K562 (cell line): Measurements from ENCODE around the gene ASB6. TPM values are rescaled to one million over a fixed set of nuclear protein-coding genes. Genes with fewer than 3 reads are reported as not detected.

Experiments
- HNRNPL ChIP-seq: fragments of 200-400 bp; formaldehyde crosslinking; IDR thresholded peaks from 2 replicates; pipeline ENCODE4 v1.6.1; 2017; ENCODE audit warnings: low read depth, mild to moderate bottlenecking, low read length
- HOXB6 ChIP-seq: fragments of 250-450 bp; sonication (Bioruptor Pico); IDR thresholded peaks from 2 replicates; pipeline ENCODE4 v1.5.1; 2022; ENCODE audit warnings: mild to moderate bottlenecking, borderline replicate concordance
- polyA plus RNA-seq, 8 experiments: library from polyadenylated mRNA; depleted of rRNA in 4 of 8; stranded (reverse) in 5 of 8; unstranded in 3 of 8; fragments of >200 nt; fragmentation: Nextera tagmentation in 2 of 8; fragmentation: Illumina TruSeq in 1 of 8; extraction: Ambion mirVana in 2 of 8; extraction: Trizol in 1 of 8; gene quantifications; 2 replicates each; pipeline versions ENCODE4 v1.2.1 to v1.2.3, GENCODE V29; 2011 to 2014; ENCODE audit warnings: inconsistent platforms in 1 of 8, missing spikeins in 1 of 8
- total RNA-seq, 7 experiments: library from RNA; depleted of rRNA in 6 of 7; stranded (reverse); fragments of >200 nt in 6 of 7; fragmentation: Illumina TruSeq in 2 of 7; extraction: Trizol in 2 of 7; gene quantifications; 2 replicates each; pipeline versions ENCODE4 v1.2.1 to v1.2.3, GENCODE V29; 2011 to 2021; ENCODE audit warnings: low replicate concordance in 1 of 7
- TF ChIP-seq, protein P1 (sequence below): fragments of 450-650 bp; IDR thresholded peaks from 2 replicates; pipeline ENCODE4 v1.6.1; 2016; ENCODE audit warnings: low read depth

The ASB6 gene
- total and polyA plus RNA-seq, 9 of the 15 experiments (the other 6 are each of a cell fraction or from before 2014, with no cell fraction given): 0.92 to 17.8 (median 11.3) TPM

GRCh38 chr9:129614932-129615331 lies 27.0 kb downstream of the ASB6 start (continued):
- TF ChIP-seq, protein P1, sequence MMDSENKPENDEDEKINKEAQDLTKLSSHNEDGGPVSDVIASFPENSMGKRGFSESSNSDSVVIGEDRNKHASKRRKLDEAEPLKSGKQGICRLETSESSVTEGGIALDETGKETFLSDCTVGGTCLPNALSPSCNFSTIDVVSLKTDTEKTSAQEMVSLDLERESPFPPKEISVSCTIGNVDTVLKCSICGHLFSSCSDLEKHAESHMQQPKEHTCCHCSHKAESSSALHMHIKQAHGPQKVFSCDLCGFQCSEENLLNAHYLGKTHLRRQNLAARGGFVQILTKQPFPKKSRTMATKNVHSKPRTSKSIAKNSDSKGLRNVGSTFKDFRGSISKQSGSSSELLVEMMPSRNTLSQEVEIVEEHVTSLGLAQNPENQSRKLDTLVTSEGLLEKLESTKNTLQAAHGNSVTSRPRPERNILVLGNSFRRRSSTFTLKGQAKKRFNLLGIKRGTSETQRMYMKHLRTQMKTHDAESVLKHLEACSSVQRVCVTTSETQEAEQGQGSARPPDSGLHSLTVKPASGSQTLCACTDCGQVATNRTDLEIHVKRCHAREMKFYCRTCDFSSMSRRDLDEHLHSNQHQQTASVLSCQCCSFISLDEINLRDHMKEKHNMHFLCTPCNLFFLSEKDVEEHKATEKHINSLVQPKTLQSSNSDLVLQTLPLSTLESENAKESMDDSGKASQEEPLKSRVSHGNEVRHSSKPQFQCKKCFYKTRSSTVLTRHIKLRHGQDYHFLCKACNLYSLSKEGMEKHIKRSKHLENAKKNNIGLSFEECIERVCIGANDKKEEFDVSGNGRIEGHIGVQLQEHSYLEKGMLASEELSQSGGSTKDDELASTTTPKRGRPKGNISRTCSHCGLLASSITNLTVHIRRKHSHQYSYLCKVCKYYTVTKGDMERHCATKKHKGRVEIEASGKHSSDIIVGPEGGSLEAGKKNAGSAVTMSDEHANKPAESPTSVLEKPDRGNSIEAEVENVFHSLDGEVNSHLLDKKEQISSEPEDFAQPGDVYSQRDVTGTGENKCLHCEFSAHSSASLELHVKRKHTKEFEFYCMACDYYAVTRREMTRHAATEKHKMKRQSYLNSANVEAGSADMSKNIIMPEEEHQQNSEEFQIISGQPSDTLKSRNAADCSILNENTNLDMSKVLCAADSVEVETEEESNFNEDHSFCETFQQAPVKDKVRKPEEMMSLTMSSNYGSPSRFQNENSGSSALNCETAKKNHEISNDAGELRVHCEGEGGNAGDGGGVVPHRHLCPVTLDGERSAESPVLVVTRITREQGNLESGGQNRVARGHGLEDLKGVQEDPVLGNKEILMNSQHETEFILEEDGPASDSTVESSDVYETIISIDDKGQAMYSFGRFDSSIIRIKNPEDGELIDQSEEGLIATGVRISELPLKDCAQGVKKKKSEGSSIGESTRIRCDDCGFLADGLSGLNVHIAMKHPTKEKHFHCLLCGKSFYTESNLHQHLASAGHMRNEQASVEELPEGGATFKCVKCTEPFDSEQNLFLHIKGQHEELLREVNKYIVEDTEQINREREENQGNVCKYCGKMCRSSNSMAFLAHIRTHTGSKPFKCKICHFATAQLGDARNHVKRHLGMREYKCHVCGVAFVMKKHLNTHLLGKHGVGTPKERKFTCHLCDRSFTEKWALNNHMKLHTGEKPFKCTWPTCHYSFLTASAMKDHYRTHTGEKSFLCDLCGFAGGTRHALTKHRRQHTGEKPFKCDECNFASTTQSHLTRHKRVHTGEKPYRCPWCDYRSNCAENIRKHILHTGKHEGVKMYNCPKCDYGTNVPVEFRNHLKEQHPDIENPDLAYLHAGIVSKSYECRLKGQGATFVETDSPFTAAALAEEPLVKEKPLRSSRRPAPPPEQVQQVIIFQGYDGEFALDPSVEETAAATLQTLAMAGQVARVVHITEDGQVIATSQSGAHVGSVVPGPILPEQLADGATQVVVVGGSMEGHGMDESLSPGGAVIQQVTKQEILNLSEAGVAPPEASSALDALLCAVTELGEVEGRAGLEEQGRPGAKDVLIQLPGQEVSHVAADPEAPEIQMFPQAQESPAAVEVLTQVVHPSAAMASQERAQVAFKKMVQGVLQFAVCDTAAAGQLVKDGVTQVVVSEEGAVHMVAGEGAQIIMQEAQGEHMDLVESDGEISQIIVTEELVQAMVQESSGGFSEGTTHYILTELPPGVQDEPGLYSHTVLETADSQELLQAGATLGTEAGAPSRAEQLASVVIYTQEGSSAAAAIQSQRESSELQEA: no peak
- TF ChIP-seq HOXB6 (CRISPR knock-in tag): no peak
- TF ChIP-seq HNRNPL: no peak
- TF ChIP-seq, all 486 proteins: peak for 0
